Endometrium (tissue), 2 donors: ENCODE data around the gene PGC.
"Not testable (repeated sequence)": the region's sequence is repeated elsewhere in the genome, so short reads cannot be mapped to it uniquely, and the experiment has no call there.

Experiments used
- FAIRE-seq: peaks from 2 replicates; lab custom pipeline; 2012; peaks lifted over from hg19 to GRCh38; lab: Jason Lieb, UNC
- donor health status: control.
- donor health status: control.

PGC gene

DNA sequence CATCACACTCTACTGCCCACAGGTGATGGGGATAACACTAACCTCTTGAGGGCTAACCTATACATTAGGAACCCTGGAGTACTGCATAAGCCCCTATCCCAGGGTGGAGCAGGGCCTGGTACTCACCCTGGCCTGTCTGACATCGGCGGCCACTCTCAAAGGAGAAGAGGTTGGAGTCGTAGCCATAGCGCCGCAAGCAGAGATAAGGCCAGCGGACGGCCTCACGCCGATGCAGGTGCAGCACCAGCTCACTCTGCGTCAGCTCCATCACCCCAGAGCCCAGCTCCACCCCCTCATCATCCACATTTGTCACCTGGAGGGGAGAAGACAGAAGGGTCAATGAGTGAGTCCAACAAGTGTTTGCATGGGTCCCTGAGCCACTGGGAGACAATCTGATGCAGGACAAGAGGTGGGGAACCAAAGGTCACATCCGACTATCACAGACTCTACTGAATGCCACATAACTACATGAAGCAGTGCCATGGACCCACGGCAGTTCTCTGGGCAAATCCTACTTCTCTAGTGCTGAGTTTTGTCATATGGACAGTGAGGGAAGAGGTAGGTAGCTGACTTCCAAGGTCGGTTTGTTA is 28.2 kb upstream of the PGC start:
- FAIRE-seq, result no peak

DNA sequence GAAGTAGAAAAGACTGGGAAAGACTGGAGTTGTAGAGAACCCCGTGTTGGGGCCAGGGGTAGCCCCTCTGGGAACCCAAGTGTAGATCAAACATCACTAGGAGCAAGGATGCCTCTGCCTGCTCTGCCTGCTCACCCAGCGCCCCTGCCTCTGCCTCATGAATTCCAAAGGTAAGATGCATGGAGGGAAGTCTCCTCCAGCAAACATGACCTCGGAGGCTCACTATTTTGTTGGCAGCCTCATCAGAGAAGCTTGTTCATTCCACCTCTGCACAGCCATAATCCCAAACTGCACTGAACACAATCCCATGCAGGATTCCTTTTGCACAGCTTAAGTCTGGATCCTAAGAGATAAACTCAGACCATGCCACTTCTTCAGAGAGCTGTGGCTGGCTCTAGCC is 27.6 kb upstream of the PGC start:
- FAIRE-seq, result no peak

DNA sequence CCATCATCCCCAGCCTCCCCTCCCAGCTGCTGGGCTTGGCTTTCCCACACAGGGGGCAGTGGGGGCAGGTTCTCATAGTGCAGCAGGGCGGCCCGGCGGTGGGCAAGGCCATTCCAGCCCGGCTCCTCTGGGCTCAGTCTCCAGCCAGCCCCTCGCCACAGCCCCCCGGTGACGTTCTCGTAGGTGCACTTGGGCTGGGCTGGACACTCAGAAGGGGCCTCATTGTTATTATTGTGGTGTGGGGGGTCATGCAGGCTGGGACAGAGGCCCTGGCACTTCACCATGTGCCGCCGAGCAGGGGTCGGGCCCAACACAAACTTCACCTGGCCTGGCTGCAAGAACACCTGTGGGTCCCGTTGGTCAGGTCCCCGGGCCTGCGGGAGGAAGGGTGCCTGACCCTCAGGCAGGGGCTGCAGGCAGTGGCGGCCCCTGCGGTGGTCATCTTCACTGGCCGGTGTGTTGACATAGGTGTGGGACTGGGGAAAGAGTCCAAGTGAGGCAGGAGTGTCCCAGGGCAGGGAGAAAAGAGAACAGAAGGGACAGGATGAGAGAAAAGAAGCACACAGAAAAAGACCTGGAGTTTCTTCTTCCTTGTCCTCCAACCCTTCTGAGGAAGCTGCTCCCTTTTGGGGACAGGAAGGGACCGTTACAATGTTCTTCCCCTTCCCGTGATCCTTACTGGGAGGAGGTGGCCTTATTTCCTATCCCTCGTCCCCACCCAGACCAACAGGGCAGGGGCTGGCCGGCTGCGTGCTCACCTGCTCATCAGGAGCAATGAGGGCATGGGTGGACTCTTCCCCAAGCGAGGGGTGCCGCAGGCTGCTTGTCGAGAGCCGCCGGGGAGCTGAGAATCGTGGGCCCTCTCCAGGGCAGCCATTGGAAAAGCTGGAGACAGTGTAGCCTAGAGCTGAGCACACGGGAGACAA is 24.1 kb upstream of the PGC start:
- FAIRE-seq, result no peak

- FAIRE-seq, result no peak
Measured at GRCh38 chr6:41770381-41771057, 23.3 kb upstream of the PGC start.

DNA sequence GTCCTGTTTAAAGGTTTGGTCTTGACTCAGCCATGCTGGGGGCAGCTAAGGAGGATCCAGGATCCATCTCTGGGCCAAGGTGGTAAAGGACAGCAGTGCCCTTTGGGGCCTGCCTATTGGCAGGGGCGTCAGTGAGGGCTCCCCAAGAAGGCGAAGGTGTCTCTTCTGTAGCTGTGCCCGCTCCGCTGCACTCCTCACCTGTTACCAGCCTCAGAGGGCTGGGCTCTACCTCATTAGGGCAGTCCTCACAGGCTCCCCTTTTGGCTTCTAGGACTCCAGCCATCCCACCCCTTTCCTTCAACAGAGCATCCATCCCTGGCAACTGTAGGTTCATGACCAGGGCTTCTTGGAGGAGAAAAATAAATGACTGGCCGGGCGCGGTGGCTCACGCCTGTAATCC is 22.2 kb upstream of the PGC start:
- FAIRE-seq, result no peak

GRCh38 chr6:41768545-41769308 is 21.5 kb upstream of the PGC start:
- no peak for FAIRE-seq

- FAIRE-seq, result no peak
Measured at GRCh38 chr6:41767112-41767833, 20.1 kb upstream of the PGC start.

GRCh38 chr6:41766043-41766664 is 19.0 kb upstream of the PGC start:
- not testable (repeated sequence) for FAIRE-seq

DNA sequence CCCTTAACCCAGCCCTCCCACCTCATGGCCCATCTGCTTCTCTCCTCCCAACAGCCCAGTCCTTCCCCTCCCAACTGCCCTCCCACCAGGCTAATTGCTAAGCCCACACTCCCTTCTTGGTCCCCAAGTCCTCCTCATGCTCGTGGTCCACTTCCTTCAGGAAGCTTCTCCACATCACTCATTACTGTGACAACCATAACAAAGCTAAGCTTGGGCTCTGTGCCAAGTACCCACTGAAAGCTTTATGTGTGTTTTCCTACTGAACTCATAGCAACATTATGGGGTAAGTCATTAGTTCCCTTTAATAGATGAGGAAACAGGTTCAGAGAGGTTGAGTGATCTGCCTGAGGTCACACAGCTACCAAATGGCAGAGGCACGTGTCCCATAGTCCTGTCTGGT is 16.3 kb upstream of the PGC start:
- FAIRE-seq, result no peak

GRCh38 chr6:41759905-41760579 is 12.8 kb upstream of the PGC start:
- no peak for FAIRE-seq

DNA sequence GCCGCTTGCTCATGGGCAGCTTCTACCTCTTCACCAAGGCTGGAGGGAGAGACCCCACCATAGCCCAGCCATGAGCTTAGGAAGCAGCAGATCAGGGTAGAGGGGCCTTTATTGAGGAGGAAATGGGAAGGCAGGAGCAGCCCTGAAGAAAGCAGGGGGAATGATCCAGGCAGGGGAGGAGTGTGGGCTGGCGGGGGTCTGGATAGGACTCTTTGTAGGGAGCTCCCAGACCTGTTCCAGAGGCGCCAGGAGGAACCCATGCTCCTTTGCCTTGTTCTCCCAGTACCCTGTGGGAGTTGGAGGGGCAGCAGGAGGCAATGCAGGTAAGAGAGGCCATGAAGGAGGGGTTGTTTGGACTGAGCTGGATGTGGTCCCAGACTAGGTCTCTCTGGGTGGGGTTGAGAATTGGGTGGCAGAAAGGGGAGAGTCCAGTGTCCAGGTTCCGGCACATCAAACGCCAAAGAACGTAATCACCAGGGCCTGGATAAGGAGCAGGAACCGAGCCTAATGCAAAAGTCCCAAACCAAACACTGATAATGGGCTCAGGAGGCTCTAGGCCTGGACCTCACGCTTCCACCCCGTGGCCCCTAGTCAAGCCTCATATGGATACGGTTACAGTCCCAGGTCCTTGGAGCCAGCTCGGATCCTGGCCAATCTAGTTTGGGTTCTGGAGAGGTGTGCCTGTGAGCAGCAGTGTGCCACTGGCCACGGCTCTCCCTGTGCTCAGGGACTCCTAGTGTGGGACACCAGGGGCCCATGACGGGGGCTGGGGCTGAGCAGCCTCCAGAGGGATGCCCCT is 12.1 kb upstream of the PGC start:
- FAIRE-seq, result no peak

DNA sequence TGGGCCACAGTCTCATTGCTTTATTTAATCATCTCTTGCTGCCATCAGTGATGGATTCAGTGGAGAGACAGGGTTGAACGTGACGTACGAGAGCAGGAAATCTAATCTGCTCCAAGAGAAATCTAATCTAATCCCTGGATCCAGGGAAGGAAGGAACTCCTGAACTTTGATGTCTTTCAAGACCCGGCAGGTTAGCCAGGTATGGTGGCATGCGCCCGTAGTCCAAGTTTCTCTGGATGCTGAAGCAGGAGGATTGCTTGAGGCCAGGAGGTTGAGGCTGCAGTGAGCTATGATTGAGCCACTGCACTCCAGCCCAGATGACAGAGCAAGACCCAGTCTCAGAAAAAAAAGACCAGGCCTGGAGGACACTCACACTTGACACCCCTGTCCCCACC is 11.4 kb upstream of the PGC start:
- FAIRE-seq, result no peak

- no peak for FAIRE-seq
Measured at GRCh38 chr6:41757931-41758640, 10.9 kb upstream of the PGC start.

GRCh38 chr6:41757271-41757670 is 10.1 kb upstream of the PGC start:
- no peak for FAIRE-seq

DNA sequence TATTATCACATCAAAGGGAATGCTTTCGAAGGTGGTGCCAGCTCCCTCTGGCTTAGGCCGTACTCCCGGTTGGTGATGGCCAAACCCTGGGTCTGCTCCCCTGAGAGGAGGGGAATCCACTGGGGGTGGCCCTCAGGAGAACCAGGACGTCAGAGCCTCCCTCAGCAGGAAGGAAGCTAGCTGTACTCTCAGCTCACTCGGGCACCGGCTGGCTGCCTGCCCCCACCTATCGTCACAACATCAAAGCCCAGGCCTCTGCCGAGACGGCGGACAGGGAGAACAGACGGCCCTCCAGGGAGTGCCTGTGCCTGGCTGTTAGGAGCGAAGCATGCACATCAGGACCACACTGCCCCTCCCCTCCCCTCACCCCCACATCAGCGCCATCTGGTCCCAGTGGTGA is 9.2 kb upstream of the PGC start:
- FAIRE-seq, result no peak

- FAIRE-seq, result no peak
Measured at GRCh38 chr6:41755895-41756294, 8.7 kb upstream of the PGC start.

GRCh38 chr6:41750374-41750773 is 3.2 kb upstream of the PGC start:
- FAIRE-seq, result no peak

DNA sequence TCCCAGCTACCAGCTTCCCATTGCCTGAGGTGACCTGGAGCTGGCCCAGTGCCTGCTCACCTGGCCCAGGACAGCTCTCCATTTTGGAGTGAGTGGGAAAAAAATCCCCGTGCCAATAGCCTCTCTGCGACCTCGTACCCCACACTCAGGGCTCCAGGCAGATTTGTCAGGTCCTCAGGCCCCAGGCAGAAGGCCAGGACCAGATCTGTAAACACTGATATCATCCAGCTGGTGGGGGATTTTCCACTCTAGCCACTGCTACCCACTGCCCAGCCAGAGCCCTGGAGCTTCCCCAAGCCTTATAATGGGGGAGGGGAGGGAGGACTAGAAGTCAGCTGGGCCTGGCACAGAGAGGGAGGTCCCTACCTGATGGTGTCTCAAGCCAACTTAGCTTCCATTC is 1.3 kb upstream of the PGC start:
- FAIRE-seq, result no peak

GRCh38 chr6:41748102-41748477 is 893 bp upstream of the PGC start:
- no peak for FAIRE-seq
